PC-9 (cell line): ENCODE measurements around the gene PAM. TPM values are rescaled to one million over a fixed set of nuclear protein-coding genes. Genes with fewer than 3 reads are reported as not detected.
A peak's percentile ranks its signal among the peaks of the same experiment; 100 is the strongest.

Experiments
- BruUV-seq: library from RNA; stranded (reverse); fragments of 400-500 nt; replicated peaks from 2 replicates; lab custom pipeline; 2021; lab: Mats Ljungman, UMichigan
- CTCF ChIA-PET: fragments of 300-600 bp; sonication (Branson Sonifier 250); formaldehyde crosslinking; loops from one replicate; lab custom pipeline; 2022; ENCODE audit warnings: antibody characterized with exemption; lab: Charles Lee
- POLR2A ChIA-PET: fragments of 300-600 bp; sonication (Branson Sonifier 250); formaldehyde crosslinking; loops from one replicate; lab custom pipeline; 2022; ENCODE audit warnings: antibody characterized with exemption; ENCODE audit not compliant: unreplicated experiment; lab: Charles Lee
- DNase-seq, 2 experiments: peaks; one replicate each; pipeline versions ENCODE4 v3.0.0 to v3.0.0-alpha.2; 2015 to 2022; ENCODE audit warnings: mixed read lengths in 1 of 2
- H2AFZ ChIP-seq: fragments of 200-600 bp; sonication (generic); 2 replicates; pipeline ENCODE4 v1.8.1; 2017; ENCODE audit warnings: antibody characterized with exemption
- H3F3A ChIP-seq: fragments of 200-600 bp; sonication (generic); 2 replicates; pipeline ENCODE4 v1.8.1; 2017; ENCODE audit warnings: antibody characterized with exemption, mild to moderate bottlenecking, low read depth; ENCODE audit not compliant: insufficient read depth
- H3K27ac ChIP-seq: fragments of 200-600 bp; sonication (generic); 2 replicates; pipeline ENCODE4 v1.6.1; 2016; ENCODE audit warnings: mixed run types
- H3K27me3 ChIP-seq: fragments of 200-600 bp; sonication (generic); 2 replicates; pipeline ENCODE4 v1.6.1; 2016; ENCODE audit warnings: low read depth, mixed run types; ENCODE audit not compliant: insufficient read depth
- H3K36me3 ChIP-seq: fragments of 200-600 bp; sonication (generic); 2 replicates; pipeline ENCODE4 v1.6.1; 2016; ENCODE audit warnings: low read depth, mixed run types
- H3K4me1 ChIP-seq: fragments of 200-600 bp; sonication (generic); replicated peaks from 2 replicates; pipeline ENCODE4 v1.6.1; 2016; ENCODE audit warnings: mixed run types; ENCODE audit not compliant: insufficient read depth
- H3K4me2 ChIP-seq: fragments of 200-600 bp; sonication (generic); 2 replicates; pipeline ENCODE4 v1.6.1; 2017; ENCODE audit warnings: mixed run types
- H3K4me3 ChIP-seq: fragments of 200-600 bp; sonication (generic); 2 replicates; pipeline ENCODE4 v1.6.1; 2016; ENCODE audit warnings: mixed run types
- H3K79me2 ChIP-seq: fragments of 200-600 bp; sonication (generic); 2 replicates; pipeline ENCODE4 v1.6.1; 2017; ENCODE audit warnings: low read depth, mixed run types
- H3K9me2 ChIP-seq: fragments of 200-600 bp; sonication (generic); 2 replicates; pipeline ENCODE4 v1.8.1; 2017; ENCODE audit warnings: mild to moderate bottlenecking; ENCODE audit not compliant: insufficient read depth
- H3K9me3 ChIP-seq: fragments of 200-600 bp; sonication (generic); 2 replicates; pipeline ENCODE4 v1.8.1; 2016; ENCODE audit warnings: low read depth; ENCODE audit not compliant: insufficient read depth
- H4K20me1 ChIP-seq: fragments of 200-600 bp; sonication (generic); 2 replicates; pipeline ENCODE4 v1.8.1; 2017; ENCODE audit not compliant: insufficient read depth
- CTCF ChIP-seq: fragments of 200-600 bp; sonication (generic); conservative IDR thresholded peaks from 2 replicates; pipeline ENCODE4 v1.6.1; 2017; ENCODE audit warnings: mixed run types, antibody characterized with exemption, mild to moderate bottlenecking, moderate library complexity
- EZH2 ChIP-seq: fragments of 200-600 bp; sonication (generic); IDR thresholded peaks from 2 replicates; pipeline ENCODE4 v1.8.0; 2017; ENCODE audit warnings: antibody characterized with exemption, low read depth
- intact Hi-C: fragments of 100-400 bp; cut with micrococcal nuclease; formaldehyde crosslinking; loops from one replicate; pipeline ENCODE4 v1.10.0; 2022; ENCODE audit not compliant: unreplicated experiment
- total RNA-seq: library from RNA; stranded (reverse); gene quantifications from 2 replicates; pipeline ENCODE4 v1.2.3, GENCODE V29; 2021

PAM gene
- total RNA-seq, 1 experiment from 2014 or later: 88.4 TPM

GRCh38 chr5:103027267-103027666 lies 272.2 kb downstream of the PAM start:
- H3K79me2 ChIP-seq: no peaks in the 10 kb centered on the region
- ChIA-PET POLR2A (no interaction called here), CTCF (no interaction called here)
- no peak for TF ChIP-seq EZH2
- no peak for TF ChIP-seq CTCF
- intact Hi-C loops: no loop called here
- H3K4me1 ChIP-seq: no peaks in the 10 kb centered on the region
- H3K4me3 ChIP-seq: no peak overlapping the region
- H3K4me2 ChIP-seq: no peak overlapping the region
- no peaks in the 10 kb centered on the region for H4K20me1 ChIP-seq
- no peak overlapping the region for H3K27ac ChIP-seq
- no peak overlapping the region for H2AFZ ChIP-seq
- BruUV-seq: no TSS peak
- no peaks in the 10 kb centered on the region for H3K9me3 ChIP-seq
- no peaks in the 10 kb centered on the region for H3K9me2 ChIP-seq
- H3F3A ChIP-seq: no peaks in the 10 kb centered on the region
- no peak for DNase-seq
- no peaks in the 10 kb centered on the region for H3K36me3 ChIP-seq
- no peaks in the 10 kb centered on the region for H3K27me3 ChIP-seq

- no peak for DNase-seq
- CTCF ChIA-PET: no interaction called here
- no peak overlapping the region for H3K4me2 ChIP-seq
- H3K9me3 ChIP-seq: no peaks in the 10 kb centered on the region; the same call in 1 of the 2 replicates
- H2AFZ ChIP-seq: no peak overlapping the region
- H4K20me1 ChIP-seq: no peaks in the 10 kb centered on the region
- no peaks in the 10 kb centered on the region for H3K36me3 ChIP-seq
- no peaks in the 10 kb centered on the region for H3K9me2 ChIP-seq
- H3K79me2 ChIP-seq: no peaks in the 10 kb centered on the region
- no peak overlapping the region for H3K27ac ChIP-seq
- TF ChIP-seq EZH2: no peak
- TF ChIP-seq CTCF: peak; percentile 51; the same call in 1 of the 2 replicates
- H3K4me3 ChIP-seq: no peak overlapping the region
- intact Hi-C loops: loop anchor here (2.0 kb wide), 1 partner anchor 351 kb away; no protein-coding TSS in a partner anchor
- H3K27me3 ChIP-seq: no peaks in the 10 kb centered on the region
- H3F3A ChIP-seq: no peaks in the 10 kb centered on the region
- H3K4me1 ChIP-seq: 0 out of 2 replicates have a peak, but pooled peaks cover 1% of the 10 kb centered on the region
- BruUV-seq: no TSS peak
- POLR2A ChIA-PET: no interaction called here
These were observed 276.5 kb downstream of the PAM start for GRCh38 chr5:103031607-103032006.

- H3K4me3 ChIP-seq: no peak overlapping the region
- ChIA-PET POLR2A (no interaction called here), CTCF (no interaction called here)
- H3K4me2 ChIP-seq: no peak overlapping the region
- no peaks in the 10 kb centered on the region for H3K36me3 ChIP-seq
- H3F3A ChIP-seq: no peaks in the 10 kb centered on the region
- H3K27ac ChIP-seq: no peak overlapping the region
- H3K9me2 ChIP-seq: no peaks in the 10 kb centered on the region
- no peak overlapping the region for H2AFZ ChIP-seq
- no peaks in the 10 kb centered on the region for H3K79me2 ChIP-seq
- TF ChIP-seq CTCF (no peak), EZH2 (no peak)
- no TSS peak for BruUV-seq
- no peaks in the 10 kb centered on the region for H3K27me3 ChIP-seq
- H4K20me1 ChIP-seq: no peaks in the 10 kb centered on the region
- DNase-seq: no peak
- H3K4me1 ChIP-seq: 0 out of 2 replicates have a peak, but pooled peaks cover 6% of the 10 kb centered on the region
- peaks cover 4% of the 10 kb centered on the region; the same call in 1 of the 2 replicates for H3K9me3 ChIP-seq
- intact Hi-C loops: no loop called here
These were observed 278.6 kb downstream of the PAM start for GRCh38 chr5:103033696-103034095.
